Measurements from ENCODE around the gene ARHGEF10L.
"Not testable (repeated sequence)": the region's sequence is repeated elsewhere in the genome, so short reads cannot be mapped to it uniquely, and the experiment has no call there.

The ARHGEF10L gene

GRCh38 chr1:17744666-17745478 lies 205.4 kb downstream of the ARHGEF10L start:
- no peak for DNase-seq

GRCh38 chr1:17745479-17745955 lies 206.0 kb downstream of the ARHGEF10L start:
- DNase-seq = no peak

- not testable (repeated sequence) for DNase-seq
Observed at GRCh38 chr1:17746281-17746680, 206.8 kb downstream of the ARHGEF10L start.

GRCh38 chr1:17746920-17747319 lies 207.4 kb downstream of the ARHGEF10L start:
- no peak for DNase-seq

Measured in fibroblast of skin of back (primary cell).